DOHH2 (cell line): ENCODE measurements around the gene BICDL1.
A peak's percentile ranks its signal among the peaks of the same experiment; 100 is the strongest.

Experiments used
- H3F3A ChIP-seq: fragments of 200-600 bp; sonication (generic), shearing (Covaris generic); 2 replicates; pipeline ENCODE4 v1.6.0; 2016; ENCODE audit warnings: antibody characterized with exemption, mild to moderate bottlenecking; ENCODE audit not compliant: control insufficient read depth, insufficient read depth
- H3K27ac ChIP-seq: fragments of 200-600 bp; sonication (generic); 2 replicates; pipeline ENCODE4 v1.5.1; 2014; ENCODE audit warnings: low read depth, mild to moderate bottlenecking, low read length, moderate library complexity
- H3K27me3 ChIP-seq: fragments of 200-600 bp; sonication (generic); 2 replicates; pipeline ENCODE4 v1.6.1; 2014; ENCODE audit warnings: mild to moderate bottlenecking, low read length, mixed read lengths; ENCODE audit not compliant: control insufficient read depth
- H3K36me3 ChIP-seq: fragments of 200-600 bp; sonication (generic); 2 replicates; pipeline ENCODE4 v1.6.1; 2014; ENCODE audit warnings: mild to moderate bottlenecking, low read length, moderate library complexity, mixed read lengths; ENCODE audit not compliant: control insufficient read depth
- H3K4me1 ChIP-seq: fragments of 200-600 bp; sonication (generic); 2 replicates; pipeline ENCODE4 v1.6.1; 2014; ENCODE audit warnings: mild to moderate bottlenecking, low read length, mixed read lengths; ENCODE audit not compliant: control insufficient read depth
- H3K4me2 ChIP-seq: fragments of 200-600 bp; sonication (generic); 2 replicates; pipeline ENCODE4 v1.6.0; 2014; ENCODE audit warnings: mild to moderate bottlenecking, low read length, moderate library complexity
- H3K4me3 ChIP-seq: fragments of 200-600 bp; sonication (generic); 2 replicates; pipeline ENCODE4 v1.5.1; 2014; ENCODE audit warnings: mild to moderate bottlenecking, low read length, mixed read lengths
- H3K79me2 ChIP-seq: fragments of 200-600 bp; sonication (generic); 2 replicates; pipeline ENCODE4 v1.6.1; 2014; ENCODE audit warnings: mild to moderate bottlenecking, low read length, mixed read lengths; ENCODE audit not compliant: control insufficient read depth
- H3K9me2 ChIP-seq: fragments of 200-600 bp; sonication (generic); replicated peaks from 2 replicates; pipeline ENCODE4 v1.6.1; 2014; ENCODE audit warnings: mild to moderate bottlenecking, low read length, mixed read lengths; ENCODE audit not compliant: control insufficient read depth
- H3K9me3 ChIP-seq: fragments of 200-600 bp; sonication (generic); 2 replicates; pipeline ENCODE4 v1.6.1; 2014; ENCODE audit warnings: antibody characterized with exemption, low read length, mixed read lengths; ENCODE audit not compliant: control insufficient read depth, insufficient read depth
- H4K20me1 ChIP-seq: fragments of 200-600 bp; sonication (generic); 2 replicates; pipeline ENCODE4 v1.6.0; 2014; ENCODE audit warnings: low read depth, mild to moderate bottlenecking, antibody characterized with exemption, low read length, moderate library complexity; ENCODE audit not compliant: control insufficient read depth, insufficient read depth
- EZH2phosphoT487 ChIP-seq: fragments of 200-600 bp; sonication (generic); IDR thresholded peaks from 2 replicates; pipeline ENCODE4 v1.6.1; 2017; ENCODE audit warnings: borderline replicate concordance, mild to moderate bottlenecking, antibody characterized with exemption, low read length, moderate library complexity, mixed read lengths
- TF ChIP-seq, protein P1 (sequence below): fragments of 200-600 bp; sonication (generic); IDR thresholded peaks from one replicate; pipeline ENCODE4 v1.5.1; 2014; ENCODE audit warnings: antibody characterized with exemption, mild to moderate bottlenecking, low read depth, low read length; ENCODE audit not compliant: poor library complexity, severe bottlenecking

Gene BICDL1

DNA sequence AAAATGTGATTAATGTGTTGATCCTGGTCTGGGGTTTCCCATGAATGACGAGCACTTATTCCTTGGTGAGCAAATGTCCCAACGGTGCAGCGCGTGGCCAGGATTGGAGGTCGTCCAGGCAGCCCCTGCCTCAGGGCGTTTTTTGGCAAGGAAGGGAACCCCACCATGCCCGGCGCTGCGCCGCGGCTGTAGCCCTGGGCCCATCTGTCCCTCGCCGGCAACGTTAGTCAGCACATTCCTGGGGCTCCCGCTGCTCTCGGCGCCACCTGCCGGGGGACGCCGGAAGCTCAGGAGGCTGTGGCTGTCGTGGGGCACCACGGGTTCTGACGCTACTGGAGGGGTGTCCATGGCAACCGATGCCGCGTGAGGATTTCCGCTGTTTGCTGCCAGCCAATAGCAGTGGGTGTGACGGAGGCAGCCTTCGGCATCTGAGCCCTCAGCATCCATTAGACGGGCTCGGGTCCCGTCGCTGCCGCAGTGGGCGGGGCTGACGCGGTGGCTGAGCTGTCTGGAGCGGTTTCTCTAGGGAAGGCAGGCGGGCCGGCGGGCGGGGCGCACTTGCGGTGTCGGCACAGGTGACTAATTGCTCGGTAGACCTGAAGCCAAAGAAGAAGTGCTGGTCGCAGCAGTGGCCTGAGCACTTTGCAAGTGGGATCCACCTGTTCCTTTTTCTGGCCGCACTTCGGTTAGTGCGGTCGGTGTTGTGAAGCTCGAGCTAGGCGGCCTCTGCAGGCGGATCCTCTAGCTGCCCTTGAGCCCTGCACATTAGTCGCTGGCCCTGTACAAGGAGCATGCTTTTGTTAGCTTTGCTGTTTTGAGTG is 98.0 kb downstream of the BICDL1 start:
- H3K27me3 ChIP-seq = no peaks in the 10 kb centered on the region
- peaks cover 3% of the 10 kb centered on the region; the same call in 1 of the 2 replicates for H3K36me3 ChIP-seq
- TF ChIP-seq EZH2phosphoT487 = no peak
- TF ChIP-seq, protein P1, sequence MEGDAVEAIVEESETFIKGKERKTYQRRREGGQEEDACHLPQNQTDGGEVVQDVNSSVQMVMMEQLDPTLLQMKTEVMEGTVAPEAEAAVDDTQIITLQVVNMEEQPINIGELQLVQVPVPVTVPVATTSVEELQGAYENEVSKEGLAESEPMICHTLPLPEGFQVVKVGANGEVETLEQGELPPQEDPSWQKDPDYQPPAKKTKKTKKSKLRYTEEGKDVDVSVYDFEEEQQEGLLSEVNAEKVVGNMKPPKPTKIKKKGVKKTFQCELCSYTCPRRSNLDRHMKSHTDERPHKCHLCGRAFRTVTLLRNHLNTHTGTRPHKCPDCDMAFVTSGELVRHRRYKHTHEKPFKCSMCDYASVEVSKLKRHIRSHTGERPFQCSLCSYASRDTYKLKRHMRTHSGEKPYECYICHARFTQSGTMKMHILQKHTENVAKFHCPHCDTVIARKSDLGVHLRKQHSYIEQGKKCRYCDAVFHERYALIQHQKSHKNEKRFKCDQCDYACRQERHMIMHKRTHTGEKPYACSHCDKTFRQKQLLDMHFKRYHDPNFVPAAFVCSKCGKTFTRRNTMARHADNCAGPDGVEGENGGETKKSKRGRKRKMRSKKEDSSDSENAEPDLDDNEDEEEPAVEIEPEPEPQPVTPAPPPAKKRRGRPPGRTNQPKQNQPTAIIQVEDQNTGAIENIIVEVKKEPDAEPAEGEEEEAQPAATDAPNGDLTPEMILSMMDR = peak; percentile 91
- no peaks in the 10 kb centered on the region for H4K20me1 ChIP-seq
- H3K27ac ChIP-seq = peak overlapping the region; percentile 60
- no peaks in the 10 kb centered on the region for H3K9me2 ChIP-seq
- H3K4me3 ChIP-seq = peak overlapping the region; percentile 73
- peaks cover 22% of the 10 kb centered on the region for H3K4me1 ChIP-seq
- peaks cover 10% of the 10 kb centered on the region for H3F3A ChIP-seq
- no peaks in the 10 kb centered on the region for H3K79me2 ChIP-seq
- H3K9me3 ChIP-seq = no peaks in the 10 kb centered on the region
- H3K4me2 ChIP-seq = peak overlapping the region; percentile 81

DNA sequence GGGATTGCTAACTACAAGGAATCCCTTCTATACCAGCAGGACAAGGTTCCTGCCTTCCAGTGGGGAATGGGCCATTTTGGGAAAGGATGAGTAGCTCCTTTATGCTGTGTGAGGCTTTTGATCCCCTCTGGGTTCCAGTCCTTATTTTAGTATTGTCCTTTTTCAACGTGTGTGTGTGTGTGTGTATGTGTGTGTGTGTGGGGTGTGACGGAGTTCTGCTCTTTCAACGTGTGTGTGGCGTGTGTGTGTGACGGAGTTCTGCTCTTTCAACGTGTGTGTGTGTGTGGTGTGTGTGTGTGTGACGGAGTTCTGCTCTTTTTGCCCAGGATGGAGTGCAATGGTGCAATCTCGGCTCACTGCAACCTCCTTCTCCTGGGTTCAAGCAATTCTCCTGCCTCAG is 100.1 kb downstream of the BICDL1 start:
- no peak overlapping the region for H3K4me3 ChIP-seq
- H3K4me1 ChIP-seq = peaks cover 25% of the 10 kb centered on the region

DNA sequence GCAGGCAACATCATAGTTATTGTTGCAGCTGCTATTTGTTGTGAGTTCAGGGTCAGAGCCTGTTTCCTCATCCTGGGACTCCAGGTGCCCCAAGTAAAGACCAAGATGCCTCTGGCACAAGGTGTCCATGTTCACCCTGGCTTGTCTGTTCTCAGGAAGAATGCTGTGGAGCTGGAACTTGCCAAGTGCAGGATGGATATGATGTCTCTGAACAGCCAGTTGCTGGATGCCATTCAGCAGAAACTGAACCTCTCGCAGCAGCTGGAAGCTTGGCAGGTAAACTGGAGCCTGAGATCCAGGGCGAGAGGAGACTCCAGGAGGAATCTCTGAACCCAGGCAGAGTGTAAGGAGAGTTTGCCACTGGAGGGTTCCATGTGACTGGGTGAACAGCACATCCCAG is 100.8 kb downstream of the BICDL1 start:
- Histone ChIP-seq H3K4me3 (no peak overlapping the region), H3K9me3 (no peaks in the 10 kb centered on the region), H3K4me1 (peaks cover 25% of the 10 kb centered on the region), H3K4me2 (no peak overlapping the region), H4K20me1 (no peaks in the 10 kb centered on the region), H3K79me2 (no peaks in the 10 kb centered on the region), H3K9me2 (no peaks in the 10 kb centered on the region), H3K27ac (no peak overlapping the region), H3K27me3 (no peaks in the 10 kb centered on the region), H3F3A (peaks cover 10% of the 10 kb centered on the region), H3K36me3 (peaks cover 18% of the 10 kb centered on the region)
- TF ChIP-seq EZH2phosphoT487 = no peak
- TF ChIP-seq, protein P1 = no peak

More for the DNA sequence above, 100.1 kb downstream of the BICDL1 start:
- peaks cover 14% of the 10 kb centered on the region for H3K36me3 ChIP-seq
- peaks cover 10% of the 10 kb centered on the region for H3F3A ChIP-seq
- TF ChIP-seq EZH2phosphoT487 = no peak
- TF ChIP-seq, protein P1 = no peak
- no peaks in the 10 kb centered on the region for H3K79me2 ChIP-seq
- no peaks in the 10 kb centered on the region for H4K20me1 ChIP-seq
- no peaks in the 10 kb centered on the region for H3K27me3 ChIP-seq
- H3K9me3 ChIP-seq = no peaks in the 10 kb centered on the region
- no peaks in the 10 kb centered on the region for H3K9me2 ChIP-seq
- no peak overlapping the region for H3K4me2 ChIP-seq
- no peak overlapping the region for H3K27ac ChIP-seq
